NT2/D1 (cell line): ENCODE results near the gene C3orf22.

ENCODE experiments used
- SUZ12 ChIP-seq: IDR thresholded peaks from 2 replicates; pipeline ENCODE4 v1.6.1; 2011; ENCODE audit not compliant: insufficient read length, insufficient read depth; ENCODE audit errors: extremely low read depth
- YY1 ChIP-seq: IDR thresholded peaks from 2 replicates; pipeline ENCODE4 v1.6.1; 2011; ENCODE audit not compliant: insufficient read length, insufficient read depth
- ZNF274 ChIP-seq: IDR thresholded peaks from 2 replicates; pipeline ENCODE4 v1.6.1; 2011; ENCODE audit warnings: mild to moderate bottlenecking, low read depth, low read length

GRCh38 chr3:126512916-126513650 lies 45.6 kb downstream of the C3orf22 start:
- TF ChIP-seq ZNF274 (no peak), SUZ12 (no peak), YY1 (no peak)
